GM19035 (cell line): ENCODE measurements around the gene KDM4B.

Experiments used
- ATAC-seq: cut with Tn5 transposase; IDR thresholded peaks from one replicate; pipeline ENCODE4 v1.9.1; 2021; ENCODE audit not compliant: unreplicated experiment

KDM4B gene

GRCh38 chr19:5032101-5032967 is 63.4 kb downstream of the KDM4B start:
- ATAC-seq = no peak

- no peak for ATAC-seq
These were observed 66.3 kb downstream of the KDM4B start for GRCh38 chr19:5035105-5035761.

GRCh38 chr19:5035793-5036697 is 67.1 kb downstream of the KDM4B start:
- no peak for ATAC-seq

- no peak for ATAC-seq
These were observed 68.0 kb downstream of the KDM4B start for GRCh38 chr19:5036698-5037563.

- no peak for ATAC-seq
These were observed 69.0 kb downstream of the KDM4B start for GRCh38 chr19:5037936-5038335.

- ATAC-seq = no peak
These were observed 69.8 kb downstream of the KDM4B start for GRCh38 chr19:5038631-5039271.

- no peak for ATAC-seq
These were observed 71.0 kb downstream of the KDM4B start for GRCh38 chr19:5039642-5040543.

- ATAC-seq = no peak
These were observed 71.7 kb downstream of the KDM4B start for GRCh38 chr19:5040544-5041167.

GRCh38 chr19:5041168-5041912 is 72.4 kb downstream of the KDM4B start:
- ATAC-seq = no peak

- ATAC-seq = no peak
These were observed 72.9 kb downstream of the KDM4B start for GRCh38 chr19:5041913-5042187.

- ATAC-seq = no peak
These were observed 73.6 kb downstream of the KDM4B start for GRCh38 chr19:5042556-5042955.

- ATAC-seq = no peak
These were observed 76.1 kb downstream of the KDM4B start for GRCh38 chr19:5045029-5045428.

GRCh38 chr19:5045956-5046338 is 77.0 kb downstream of the KDM4B start:
- ATAC-seq = no peak

- ATAC-seq = no peak
These were observed 77.6 kb downstream of the KDM4B start for GRCh38 chr19:5046339-5047039.

GRCh38 chr19:5047251-5047935 is 78.5 kb downstream of the KDM4B start:
- no peak for ATAC-seq

- no peak for ATAC-seq
These were observed 79.3 kb downstream of the KDM4B start for GRCh38 chr19:5048091-5048726.
